OCI-LY1 (cell line): Measurements from ENCODE around the gene C4B.
"Not testable (repeated sequence)": the region's sequence is repeated elsewhere in the genome, so short reads cannot be mapped to it uniquely, and the experiment has no call there.

Experiments used
- H2AFZ ChIP-seq: fragments of 200-600 bp; sonication (generic), shearing (Covaris generic); 2 replicates; pipeline ENCODE4 v1.6.0; 2014; ENCODE audit warnings: antibody characterized with exemption, mild to moderate bottlenecking, low read length
- H3F3A ChIP-seq: fragments of 200-600 bp; sonication (generic), shearing (Covaris generic); 2 replicates; pipeline ENCODE4 v1.6.0; 2014; ENCODE audit warnings: mild to moderate bottlenecking, antibody characterized with exemption, low read length, moderate library complexity; ENCODE audit not compliant: insufficient read depth
- H3K27ac ChIP-seq: fragments of 200-600 bp; sonication (generic); 2 replicates; pipeline ENCODE4 v1.5.1; 2014; ENCODE audit warnings: low read length, mixed run types, mild to moderate bottlenecking, low read depth; ENCODE audit not compliant: poor library complexity, severe bottlenecking
- H3K27me3 ChIP-seq: fragments of 200-600 bp; sonication (generic); 2 replicates; pipeline ENCODE4 v1.6.0; 2014; ENCODE audit warnings: antibody characterized with exemption, mild to moderate bottlenecking, low read length, moderate library complexity; ENCODE audit not compliant: insufficient read depth
- H3K36me3 ChIP-seq: fragments of 200-600 bp; sonication (generic); 2 replicates; pipeline ENCODE4 v1.6.1; 2014; ENCODE audit warnings: mild to moderate bottlenecking, antibody characterized with exemption, low read length, moderate library complexity, mixed read lengths; ENCODE audit not compliant: insufficient read depth
- H3K4me1 ChIP-seq: fragments of 200-600 bp; sonication (generic); 2 replicates; pipeline ENCODE4 v1.5.1; 2014; ENCODE audit warnings: mild to moderate bottlenecking, low read length, moderate library complexity; ENCODE audit not compliant: insufficient read depth, severe bottlenecking
- H3K4me2 ChIP-seq: fragments of 200-600 bp; sonication (generic), shearing (Covaris generic); 2 replicates; pipeline ENCODE4 v1.6.1; 2014; ENCODE audit warnings: low read length
- H3K4me3 ChIP-seq: fragments of 200-600 bp; sonication (generic); 2 replicates; pipeline ENCODE4 v1.5.1; 2014; ENCODE audit warnings: low read length, low read depth, mild to moderate bottlenecking, mixed read lengths; ENCODE audit not compliant: poor library complexity, severe bottlenecking
- H3K79me2 ChIP-seq: fragments of 200-600 bp; shearing (Covaris generic); 2 replicates; pipeline ENCODE4 v1.6.1; 2016; ENCODE audit warnings: mixed run types, low read length, mixed read lengths; ENCODE audit not compliant: insufficient read depth
- H3K9ac ChIP-seq: fragments of 200-600 bp; sonication (generic), shearing (Covaris generic); 2 replicates; pipeline ENCODE4 v1.6.1; 2014; ENCODE audit warnings: mild to moderate bottlenecking, low read length, mixed read lengths
- H3K9me2 ChIP-seq: fragments of 200-600 bp; sonication (generic), shearing (Covaris generic); 2 replicates; pipeline ENCODE4 v1.6.1; 2014; ENCODE audit warnings: low read depth, mild to moderate bottlenecking, low read length, mixed read lengths
- H3K9me3 ChIP-seq: fragments of 200-600 bp; shearing (Covaris generic); 2 replicates; pipeline ENCODE4 v1.6.1; 2014; ENCODE audit warnings: low read length, mixed read lengths
- H4K20me1 ChIP-seq: fragments of 200-600 bp; sonication (generic), shearing (Covaris generic); 2 replicates; pipeline ENCODE4 v1.6.0; 2016; ENCODE audit warnings: mild to moderate bottlenecking, low read length; ENCODE audit not compliant: insufficient read depth
- EZH2 ChIP-seq: fragments of 200-600 bp; sonication (generic), shearing (Covaris generic); IDR thresholded peaks from 2 replicates; pipeline ENCODE4 v1.8.0; 2017; ENCODE audit warnings: borderline replicate concordance, mixed run types, mild to moderate bottlenecking, antibody characterized with exemption, low read length, moderate library complexity, mixed read lengths
- TF ChIP-seq, protein P1 (sequence below): fragments of 200-600 bp; sonication (generic), shearing (Covaris generic); IDR thresholded peaks from 2 replicates; pipeline ENCODE4 v1.5.1; 2017; ENCODE audit warnings: mild to moderate bottlenecking, antibody characterized with exemption, low read length, moderate library complexity, mixed read lengths

C4B gene

DNA sequence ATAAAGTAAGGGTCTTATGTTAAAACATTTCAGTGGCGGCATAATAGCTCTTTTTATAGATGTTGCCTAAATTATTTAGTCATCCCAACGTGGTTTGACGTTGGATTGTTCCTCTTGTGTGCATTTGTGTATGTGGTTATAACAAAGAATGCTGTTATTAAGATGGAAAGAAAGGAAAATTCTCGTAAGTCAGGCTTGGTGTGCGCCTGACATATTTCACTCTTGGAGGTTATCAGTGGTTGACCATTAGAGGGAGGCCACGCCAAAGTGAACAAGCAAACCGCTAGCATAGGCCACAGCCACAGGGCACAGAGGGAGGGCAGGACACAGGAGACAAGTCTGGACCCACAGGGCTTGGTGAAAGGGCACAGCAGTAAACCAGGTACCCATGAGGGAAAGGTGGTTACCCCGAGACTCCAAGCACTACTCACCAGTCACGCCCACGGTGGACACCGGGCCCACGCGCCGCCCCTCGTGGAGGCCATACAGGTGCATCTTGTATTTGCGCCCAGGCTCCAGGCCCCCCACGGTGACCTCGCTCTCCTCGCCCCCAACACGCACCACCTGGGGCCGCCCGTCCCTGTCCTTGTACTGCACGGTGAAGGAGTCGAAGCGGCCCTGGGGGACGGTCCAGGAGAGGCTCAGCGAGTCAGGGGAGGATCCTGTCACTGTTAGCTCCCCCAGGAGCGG is 46.5 kb downstream of the C4B start:
- Histone ChIP-seq H3K79me2 (no peaks in the 10 kb centered on the region), H4K20me1 (no peaks in the 10 kb centered on the region), H2AFZ (no peak overlapping the region), H3K9ac (no peak overlapping the region), H3K9me3 (no peaks in the 10 kb centered on the region), H3K9me2 (no peaks in the 10 kb centered on the region), H3K27me3 (no peaks in the 10 kb centered on the region), H3K4me2 (no peak overlapping the region), H3K27ac (no peak overlapping the region), H3F3A (no peaks in the 10 kb centered on the region), H3K4me1 (no peaks in the 10 kb centered on the region), H3K4me3 (no peak overlapping the region), H3K36me3 (no peaks in the 10 kb centered on the region)
- TF ChIP-seq, protein P1, sequence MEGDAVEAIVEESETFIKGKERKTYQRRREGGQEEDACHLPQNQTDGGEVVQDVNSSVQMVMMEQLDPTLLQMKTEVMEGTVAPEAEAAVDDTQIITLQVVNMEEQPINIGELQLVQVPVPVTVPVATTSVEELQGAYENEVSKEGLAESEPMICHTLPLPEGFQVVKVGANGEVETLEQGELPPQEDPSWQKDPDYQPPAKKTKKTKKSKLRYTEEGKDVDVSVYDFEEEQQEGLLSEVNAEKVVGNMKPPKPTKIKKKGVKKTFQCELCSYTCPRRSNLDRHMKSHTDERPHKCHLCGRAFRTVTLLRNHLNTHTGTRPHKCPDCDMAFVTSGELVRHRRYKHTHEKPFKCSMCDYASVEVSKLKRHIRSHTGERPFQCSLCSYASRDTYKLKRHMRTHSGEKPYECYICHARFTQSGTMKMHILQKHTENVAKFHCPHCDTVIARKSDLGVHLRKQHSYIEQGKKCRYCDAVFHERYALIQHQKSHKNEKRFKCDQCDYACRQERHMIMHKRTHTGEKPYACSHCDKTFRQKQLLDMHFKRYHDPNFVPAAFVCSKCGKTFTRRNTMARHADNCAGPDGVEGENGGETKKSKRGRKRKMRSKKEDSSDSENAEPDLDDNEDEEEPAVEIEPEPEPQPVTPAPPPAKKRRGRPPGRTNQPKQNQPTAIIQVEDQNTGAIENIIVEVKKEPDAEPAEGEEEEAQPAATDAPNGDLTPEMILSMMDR = no peak
- TF ChIP-seq EZH2 = no peak

- H4K20me1 ChIP-seq = no peaks in the 10 kb centered on the region
Observed at GRCh38 chr6:32064706-32065105, 50.1 kb downstream of the C4B start.

GRCh38 chr6:32067521-32067920 is 52.9 kb downstream of the C4B start:
- not testable (repeated sequence) for H3F3A ChIP-seq, H3K27me3 ChIP-seq, H4K20me1 ChIP-seq, H3K4me2 ChIP-seq, H3K4me3 ChIP-seq, H3K4me1 ChIP-seq, H3K9me3 ChIP-seq, H3K79me2 ChIP-seq, H3K36me3 ChIP-seq, H2AFZ ChIP-seq, H3K9me2 ChIP-seq, H3K9ac ChIP-seq, H3K27ac ChIP-seq

More at GRCh38 chr6:32064706-32065105, 50.1 kb downstream of the C4B start:
- Histone ChIP-seq H3K9ac (no peak overlapping the region), H3K79me2 (no peaks in the 10 kb centered on the region), H3K9me2 (no peaks in the 10 kb centered on the region), H3K4me1 (no peaks in the 10 kb centered on the region), H2AFZ (no peak overlapping the region), H3K4me3 (no peak overlapping the region), H3K27me3 (no peaks in the 10 kb centered on the region), H3K27ac (no peak overlapping the region), H3K36me3 (no peaks in the 10 kb centered on the region), H3F3A (no peaks in the 10 kb centered on the region), H3K4me2 (no peak overlapping the region), H3K9me3 (no peaks in the 10 kb centered on the region)
- TF ChIP-seq EZH2 = no peak
- TF ChIP-seq, protein P1 = no peak

- H2AFZ ChIP-seq, H3K79me2 ChIP-seq, H3K27ac ChIP-seq, H3K4me3 ChIP-seq, H3K27me3 ChIP-seq, H3K9me3 ChIP-seq, H3K4me2 ChIP-seq, H3F3A ChIP-seq, H4K20me1 ChIP-seq, H3K36me3 ChIP-seq, H3K9ac ChIP-seq, H3K4me1 ChIP-seq, H3K9me2 ChIP-seq: not testable (repeated sequence)
Observed at GRCh38 chr6:32068315-32068714, 53.7 kb downstream of the C4B start.
